Suppressor macrophage treated with lipopolysaccharide for 4 hours (primary cell): ENCODE results near the gene ATP6V1F.

ENCODE experiments used
- DNase-seq: peaks from one replicate; pipeline ENCODE4 v3.0.0-alpha.2; 2020

The ATP6V1F gene, protein sequence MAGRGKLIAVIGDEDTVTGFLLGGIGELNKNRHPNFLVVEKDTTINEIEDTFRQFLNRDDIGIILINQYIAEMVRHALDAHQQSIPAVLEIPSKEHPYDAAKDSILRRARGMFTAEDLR

GRCh38 chr7:128862571-128863432, at the start of gene ATP6V1F:
ATP6V1F (plus strand) TSS chr7:128862856; CDS start chr7:128862905, 49 bp downstream.
- DNase-seq = peak; percentile 99

- no peak for DNase-seq
Measured at GRCh38 chr7:128814499-128814898, 48.2 kb upstream of the ATP6V1F start.

- peak; percentile 43 for DNase-seq
Measured at GRCh38 chr7:128815289-128815942, 47.2 kb upstream of the ATP6V1F start.

- DNase-seq = no peak
Measured at GRCh38 chr7:128818694-128819093, 44.0 kb upstream of the ATP6V1F start.

- DNase-seq = no peak
Measured at GRCh38 chr7:128821724-128822123, 40.9 kb upstream of the ATP6V1F start.

- DNase-seq = no peak
Measured at GRCh38 chr7:128826512-128826911, 36.1 kb upstream of the ATP6V1F start.

- DNase-seq = no peak
Measured at GRCh38 chr7:128826916-128827247, 35.8 kb upstream of the ATP6V1F start.

GRCh38 chr7:128827248-128827958, 35.3 kb upstream of the ATP6V1F start:
- no peak for DNase-seq

- no peak for DNase-seq
Measured at GRCh38 chr7:128827971-128828711, 34.5 kb upstream of the ATP6V1F start.

DNA sequence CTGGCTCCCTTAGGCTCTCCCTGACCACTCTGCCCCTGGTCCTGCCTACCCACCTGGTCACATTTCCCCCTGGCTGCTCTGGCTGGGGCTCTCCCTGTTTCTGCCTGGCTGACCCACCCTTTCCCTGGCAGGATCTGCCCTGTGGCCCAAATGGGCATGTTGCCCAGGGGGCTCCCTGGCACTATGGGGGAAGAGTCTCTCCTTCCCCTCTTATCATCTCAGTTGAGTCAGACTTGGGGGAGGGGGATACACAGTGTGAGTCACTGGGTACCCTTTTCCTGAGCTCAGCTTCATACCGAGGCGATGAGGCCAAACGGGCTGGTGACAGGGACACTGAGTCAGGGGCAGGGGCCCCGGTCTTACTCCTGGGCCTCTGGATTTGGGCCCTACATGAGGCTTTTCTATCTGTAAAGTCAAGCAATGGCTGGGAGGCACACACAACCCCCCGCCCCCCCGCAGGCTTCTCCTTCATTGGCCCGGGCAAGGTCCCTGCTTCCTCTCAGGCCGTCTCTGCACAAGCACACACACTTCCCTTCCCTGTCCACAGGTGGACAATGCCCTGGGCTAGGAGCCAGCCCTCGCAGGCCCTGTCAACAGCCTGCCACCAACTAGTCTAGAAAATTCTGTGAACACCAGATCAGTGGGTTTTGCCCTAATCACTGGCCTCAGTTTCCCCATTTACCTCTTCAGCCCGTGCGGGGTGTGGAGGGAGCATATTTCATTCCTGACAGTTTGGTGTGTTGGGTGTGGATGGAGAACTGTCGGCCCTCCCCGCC, 33.1 kb upstream of the ATP6V1F start:
- no peak for DNase-seq

DNA sequence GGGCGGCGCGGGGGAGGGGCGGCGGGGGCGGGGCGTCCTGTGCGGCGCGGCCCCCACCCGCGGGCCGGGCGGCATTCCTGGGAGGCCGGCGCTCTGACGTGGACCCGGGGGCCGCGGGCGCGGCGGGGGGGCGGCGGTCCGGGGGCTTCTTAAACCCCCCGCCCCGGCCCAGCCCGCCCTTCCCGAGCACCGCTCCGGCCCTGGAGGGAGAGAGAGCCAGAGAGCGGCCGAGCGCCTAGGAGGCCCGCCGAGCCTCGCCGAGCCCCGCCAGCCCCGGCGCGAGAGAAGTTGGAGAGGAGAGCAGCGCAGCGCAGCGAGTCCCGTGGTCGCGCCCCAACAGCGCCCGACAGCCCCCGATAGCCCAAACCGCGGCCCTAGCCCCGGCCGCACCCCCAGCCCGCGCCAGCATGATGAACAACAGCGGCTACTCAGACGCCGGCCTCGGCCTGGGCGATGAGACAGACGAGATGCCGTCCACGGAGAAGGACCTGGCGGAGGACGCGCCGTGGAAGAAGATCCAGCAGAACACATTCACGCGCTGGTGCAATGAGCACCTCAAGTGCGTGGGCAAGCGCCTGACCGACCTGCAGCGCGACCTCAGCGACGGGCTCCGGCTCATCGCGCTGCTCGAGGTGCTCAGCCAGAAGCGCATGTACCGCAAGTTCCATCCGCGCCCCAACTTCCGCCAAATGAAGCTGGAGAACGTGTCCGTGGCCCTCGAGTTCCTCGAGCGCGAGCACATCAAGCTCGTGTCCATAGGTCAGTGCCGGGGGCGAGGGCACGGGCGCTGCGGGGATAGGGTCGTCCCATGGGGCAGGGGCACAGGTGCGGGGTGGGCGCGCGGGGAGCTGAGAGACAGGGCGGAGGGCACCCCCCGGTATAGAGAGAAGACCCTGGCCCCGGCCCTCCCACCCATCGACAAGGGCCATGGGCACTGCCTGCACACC, 32.2 kb upstream of the ATP6V1F start, which contains the start of gene FLNC:
Gene FLNC, plus strand, starts transcription at position 176 of the 947 bp plus-strand sequence. Its CDS starts 232 bp downstream, at position 408.
- peak; percentile 27 for DNase-seq

DNA sequence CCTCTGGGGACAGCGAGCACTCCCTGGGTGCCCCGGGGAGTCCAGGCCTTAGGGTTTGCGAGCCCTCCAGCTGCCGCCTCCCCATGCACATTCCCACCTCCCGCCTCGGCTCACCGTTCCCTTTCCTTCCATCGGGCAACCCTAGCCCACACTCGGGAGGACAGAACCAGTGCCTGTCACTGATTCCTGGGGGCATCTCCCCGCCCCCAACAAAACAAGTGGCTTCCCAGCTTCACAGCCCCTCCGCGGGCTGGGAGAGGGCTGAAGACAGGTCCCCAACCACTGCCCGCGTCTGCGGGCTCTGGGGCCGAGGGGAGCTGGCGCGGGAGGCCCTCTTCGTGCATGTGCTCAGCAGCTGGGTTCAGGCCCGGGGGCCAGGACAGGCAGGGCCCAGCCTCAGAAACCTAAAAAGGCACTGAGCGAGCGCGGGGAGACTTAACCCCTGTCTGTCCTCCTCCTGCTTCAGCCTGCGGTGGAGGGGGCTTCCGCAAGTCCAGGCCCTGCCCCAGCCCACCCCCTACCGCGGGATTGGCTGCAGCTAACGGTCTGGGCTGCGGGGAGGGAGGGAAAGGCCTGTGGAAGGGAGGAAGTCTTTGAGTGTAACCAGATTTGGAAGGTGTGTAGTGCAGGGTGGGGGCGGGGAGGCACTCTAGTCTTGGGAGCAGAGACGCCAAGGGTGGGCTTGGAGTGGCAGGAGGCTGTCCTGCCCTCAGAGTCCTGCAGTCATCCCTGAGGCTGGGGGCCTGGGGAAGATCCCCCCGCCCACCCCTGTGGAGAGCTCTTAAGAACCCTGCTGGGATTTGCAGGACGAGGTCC, 31.3 kb upstream of the ATP6V1F start:
- no peak for DNase-seq

- no peak for DNase-seq
Measured at GRCh38 chr7:128831994-128832879, 30.4 kb upstream of the ATP6V1F start.

GRCh38 chr7:128832880-128833147, 29.8 kb upstream of the ATP6V1F start:
- no peak for DNase-seq

- peak; percentile 16 for DNase-seq
Measured at GRCh38 chr7:128833148-128833945, 29.3 kb upstream of the ATP6V1F start.

- DNase-seq = no peak
Measured at GRCh38 chr7:128833946-128834325, 28.7 kb upstream of the ATP6V1F start.

DNA sequence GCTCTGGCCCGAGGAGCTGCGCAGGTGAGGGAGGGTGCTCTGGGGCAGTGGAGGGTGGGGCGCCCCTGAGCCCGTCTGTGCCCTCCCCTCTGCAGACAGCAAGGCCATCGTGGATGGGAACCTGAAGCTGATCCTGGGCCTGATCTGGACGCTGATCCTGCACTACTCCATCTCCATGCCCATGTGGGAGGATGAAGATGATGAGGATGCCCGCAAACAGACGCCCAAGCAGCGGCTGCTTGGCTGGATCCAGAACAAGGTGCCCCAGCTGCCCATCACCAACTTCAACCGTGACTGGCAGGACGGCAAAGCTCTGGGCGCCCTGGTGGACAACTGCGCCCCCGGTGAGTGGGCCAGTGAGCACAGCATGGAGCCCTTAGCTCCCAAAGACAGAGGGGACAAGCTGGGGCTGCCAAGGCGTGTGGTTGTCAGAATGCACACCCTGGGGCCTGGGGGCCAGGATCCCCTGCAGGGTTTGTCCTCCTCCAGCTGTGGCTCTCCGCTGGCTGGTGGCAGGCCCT, 27.4 kb upstream of the ATP6V1F start:
- no peak for DNase-seq
